Measurements from ENCODE around the gene ACTRT2. TPM values are rescaled to one million over a fixed set of nuclear protein-coding genes. Genes with fewer than 3 reads are reported as not detected.

The ACTRT2 gene
- total and polyA plus RNA-seq, 2 experiments from 2014 or later = not detected

- ATAC-seq = no peak
- Mint-ChIP-seq H3K27me3 (ENCODE audit: insufficient read depth, low read depth, poor library complexity) (peaks cover 86% of the 10 kb centered on the region), H3K36me3 (ENCODE audit: low read depth) (no peaks in the 10 kb centered on the region), H3K4me1 (peaks cover 7% of the 10 kb centered on the region), H3K9me3 (no peaks in the 10 kb centered on the region; the same call in 2 of the 3 replicates), H3K27ac (no peak overlapping the region), H3K4me3 (no peak overlapping the region)
- H3K9me2 ChIP-seq (ENCODE audit: insufficient read depth) = no peaks in the 10 kb centered on the region
- TF ChIP-seq EZH2phosphoT487 (IDR thresholded peaks at IDR 0.05; ENCODE audit: unreplicated experiment) (no peak), POLR2AphosphoS5 (IDR thresholded peaks at IDR 0.05; ENCODE audit: low read depth) (no peak), REST (IDR thresholded peaks at IDR 0.05; ENCODE audit: unreplicated experiment) (no peak), CTCF (conservative IDR thresholded peaks at IDR 0.05; ENCODE audit: low read depth in 2 of 2) (no peak), STAT1 (IDR thresholded peaks at IDR 0.05; ENCODE audit: unreplicated experiment) (no peak), ETS1 (IDR thresholded peaks at IDR 0.05) (no peak), EZH2 (IDR thresholded peaks at IDR 0.05; ENCODE audit: low read depth, unreplicated experiment) (no peak), ZNF331 (CRISPR knock-in tag; IDR thresholded peaks at IDR 0.05; ENCODE audit: low read depth) (no peak), JUNB (IDR thresholded peaks at IDR 0.05; ENCODE audit: unreplicated experiment) (no peak), CREB1 (CRISPR knock-in tag; IDR thresholded peaks at IDR 0.05; ENCODE audit: low read depth) (no peak), NANOG (IDR thresholded peaks at IDR 0.05; ENCODE audit: borderline replicate concordance) (no peak)
- TF ChIP-seq, protein P1, sequence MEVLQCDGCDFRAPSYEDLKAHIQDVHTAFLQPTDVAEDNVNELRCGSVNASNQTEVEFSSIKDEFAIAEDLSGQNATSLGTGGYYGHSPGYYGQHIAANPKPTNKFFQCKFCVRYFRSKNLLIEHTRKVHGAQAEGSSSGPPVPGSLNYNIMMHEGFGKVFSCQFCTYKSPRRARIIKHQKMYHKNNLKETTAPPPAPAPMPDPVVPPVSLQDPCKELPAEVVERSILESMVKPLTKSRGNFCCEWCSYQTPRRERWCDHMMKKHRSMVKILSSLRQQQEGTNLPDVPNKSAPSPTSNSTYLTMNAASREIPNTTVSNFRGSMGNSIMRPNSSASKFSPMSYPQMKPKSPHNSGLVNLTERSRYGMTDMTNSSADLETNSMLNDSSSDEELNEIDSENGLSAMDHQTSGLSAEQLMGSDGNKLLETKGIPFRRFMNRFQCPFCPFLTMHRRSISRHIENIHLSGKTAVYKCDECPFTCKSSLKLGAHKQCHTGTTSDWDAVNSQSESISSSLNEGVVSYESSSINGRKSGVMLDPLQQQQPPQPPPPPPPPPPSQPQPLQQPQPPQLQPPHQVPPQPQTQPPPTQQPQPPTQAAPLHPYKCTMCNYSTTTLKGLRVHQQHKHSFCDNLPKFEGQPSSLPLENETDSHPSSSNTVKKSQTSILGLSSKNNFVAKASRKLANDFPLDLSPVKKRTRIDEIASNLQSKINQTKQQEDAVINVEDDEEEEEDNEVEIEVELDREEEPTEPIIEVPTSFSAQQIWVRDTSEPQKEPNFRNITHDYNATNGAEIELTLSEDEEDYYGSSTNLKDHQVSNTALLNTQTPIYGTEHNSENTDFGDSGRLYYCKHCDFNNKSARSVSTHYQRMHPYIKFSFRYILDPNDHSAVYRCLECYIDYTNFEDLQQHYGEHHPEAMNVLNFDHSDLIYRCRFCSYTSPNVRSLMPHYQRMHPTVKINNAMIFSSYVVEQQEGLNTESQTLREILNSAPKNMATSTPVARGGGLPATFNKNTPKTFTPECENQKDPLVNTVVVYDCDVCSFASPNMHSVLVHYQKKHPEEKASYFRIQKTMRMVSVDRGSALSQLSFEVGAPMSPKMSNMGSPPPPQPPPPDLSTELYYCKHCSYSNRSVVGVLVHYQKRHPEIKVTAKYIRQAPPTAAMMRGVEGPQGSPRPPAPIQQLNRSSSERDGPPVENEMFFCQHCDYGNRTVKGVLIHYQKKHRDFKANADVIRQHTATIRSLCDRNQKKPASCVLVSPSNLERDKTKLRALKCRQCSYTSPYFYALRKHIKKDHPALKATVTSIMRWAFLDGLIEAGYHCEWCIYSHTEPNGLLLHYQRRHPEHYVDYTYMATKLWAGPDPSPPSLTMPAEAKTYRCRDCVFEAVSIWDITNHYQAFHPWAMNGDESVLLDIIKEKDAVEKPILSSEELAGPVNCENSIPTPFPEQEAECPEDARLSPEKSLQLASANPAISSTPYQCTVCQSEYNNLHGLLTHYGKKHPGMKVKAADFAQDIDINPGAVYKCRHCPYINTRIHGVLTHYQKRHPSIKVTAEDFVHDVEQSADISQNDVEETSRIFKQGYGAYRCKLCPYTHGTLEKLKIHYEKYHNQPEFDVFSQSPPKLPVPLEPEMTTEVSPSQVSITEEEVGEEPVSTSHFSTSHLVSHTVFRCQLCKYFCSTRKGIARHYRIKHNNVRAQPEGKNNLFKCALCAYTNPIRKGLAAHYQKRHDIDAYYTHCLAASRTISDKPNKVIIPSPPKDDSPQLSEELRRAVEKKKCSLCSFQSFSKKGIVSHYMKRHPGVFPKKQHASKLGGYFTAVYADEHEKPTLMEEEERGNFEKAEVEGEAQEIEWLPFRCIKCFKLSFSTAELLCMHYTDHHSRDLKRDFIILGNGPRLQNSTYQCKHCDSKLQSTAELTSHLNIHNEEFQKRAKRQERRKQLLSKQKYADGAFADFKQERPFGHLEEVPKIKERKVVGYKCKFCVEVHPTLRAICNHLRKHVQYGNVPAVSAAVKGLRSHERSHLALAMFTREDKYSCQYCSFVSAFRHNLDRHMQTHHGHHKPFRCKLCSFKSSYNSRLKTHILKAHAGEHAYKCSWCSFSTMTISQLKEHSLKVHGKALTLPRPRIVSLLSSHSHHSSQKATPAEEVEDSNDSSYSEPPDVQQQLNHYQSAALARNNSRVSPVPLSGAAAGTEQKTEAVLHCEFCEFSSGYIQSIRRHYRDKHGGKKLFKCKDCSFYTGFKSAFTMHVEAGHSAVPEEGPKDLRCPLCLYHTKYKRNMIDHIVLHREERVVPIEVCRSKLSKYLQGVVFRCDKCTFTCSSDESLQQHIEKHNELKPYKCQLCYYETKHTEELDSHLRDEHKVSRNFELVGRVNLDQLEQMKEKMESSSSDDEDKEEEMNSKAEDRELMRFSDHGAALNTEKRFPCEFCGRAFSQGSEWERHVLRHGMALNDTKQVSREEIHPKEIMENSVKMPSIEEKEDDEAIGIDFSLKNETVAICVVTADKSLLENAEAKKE (CRISPR knock-in tag; IDR thresholded peaks at IDR 0.05) = no peak
- no peak for DNase-seq (ENCODE audit: low spot score)
- H4K20me1 ChIP-seq (replicated peaks; ENCODE audit: insufficient read depth) = no peaks in the 10 kb centered on the region; the same call in none of the 2 replicates
- H3K4me1 ChIP-seq (ENCODE audit: insufficient read depth) = peaks cover 16% of the 10 kb centered on the region; the same call in 1 of the 2 replicates
- no peaks in the 10 kb centered on the region for H3K36me3 ChIP-seq (ENCODE audit: insufficient read depth)
- H3K27ac ChIP-seq (ENCODE audit: low read depth) = no peak overlapping the region
- H3K4me2 ChIP-seq = no peak overlapping the region
- H3K27me3 ChIP-seq (ENCODE audit: insufficient read depth) = peaks cover 94% of the 10 kb centered on the region
- no peak overlapping the region for H3K4me3 ChIP-seq
- no peak overlapping the region for H2AFZ ChIP-seq
- no peaks in the 10 kb centered on the region for H3K79me2 ChIP-seq (replicated peaks; ENCODE audit: insufficient read depth)
- H3F3A ChIP-seq (replicated peaks; ENCODE audit: low read depth) = no peaks in the 10 kb centered on the region
Observed at GRCh38 chr1:3064901-3065300, 43.6 kb downstream of the ACTRT2 start.

Measured in GM23338 (cell line).